T-helper 1 cell treated with Interleukin-12 subunit alpha and Interleukin-12 subunit beta and Interleukin-4 antibody, amounts not matched to agents 30 μg/mL and 1 μg/mL, for 36 hours (primary cell): ENCODE measurements around the gene TTLL11.

Experiments
- H3K27ac Mint-ChIP-seq: one replicate; pipeline ENCODE4 v1.8.0; 2021; ENCODE audit warnings: mild to moderate bottlenecking, mixed read lengths
- H3K27me3 Mint-ChIP-seq: one replicate; pipeline ENCODE4 v1.8.0; 2021; ENCODE audit warnings: low read depth, mixed read lengths
- H3K36me3 Mint-ChIP-seq: one replicate; pipeline ENCODE4 v1.8.0; 2021; ENCODE audit warnings: low read depth, mixed read lengths
- H3K4me1 Mint-ChIP-seq: one replicate; pipeline ENCODE4 v1.8.0; 2021; ENCODE audit warnings: low read depth, mixed read lengths
- H3K4me3 Mint-ChIP-seq: one replicate; pipeline ENCODE4 v1.8.0; 2021; ENCODE audit warnings: mild to moderate bottlenecking, moderate library complexity, mixed read lengths
- H3K9me3 Mint-ChIP-seq: one replicate; pipeline ENCODE4 v1.8.0; 2021; ENCODE audit warnings: mixed read lengths

The TTLL11 gene

DNA sequence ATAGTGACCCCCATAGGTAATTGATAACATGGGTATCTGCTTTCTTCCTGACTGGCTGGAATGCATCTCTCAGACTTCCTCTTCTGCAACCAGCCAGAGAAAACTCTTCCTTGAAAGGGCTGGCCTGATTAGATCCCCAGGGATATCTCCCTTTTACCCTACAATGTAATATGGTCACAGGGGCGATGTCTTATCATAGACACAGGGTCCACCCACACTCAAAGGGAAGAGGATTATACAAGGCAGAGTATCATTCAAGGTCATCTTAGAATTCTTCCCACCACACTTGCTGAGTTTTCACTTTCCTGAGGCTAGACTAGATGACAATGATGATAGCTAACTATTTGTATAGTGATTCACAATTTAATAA lies 33.2 kb downstream of the TTLL11 start:
- no peaks in the 10 kb centered on the region for H3K36me3 Mint-ChIP-seq
- H3K27ac Mint-ChIP-seq = no peak overlapping the region
- H3K27me3 Mint-ChIP-seq = no peaks in the 10 kb centered on the region
- no peaks in the 10 kb centered on the region for H3K9me3 Mint-ChIP-seq
- H3K4me1 Mint-ChIP-seq = no peaks in the 10 kb centered on the region
- no peak overlapping the region for H3K4me3 Mint-ChIP-seq

DNA sequence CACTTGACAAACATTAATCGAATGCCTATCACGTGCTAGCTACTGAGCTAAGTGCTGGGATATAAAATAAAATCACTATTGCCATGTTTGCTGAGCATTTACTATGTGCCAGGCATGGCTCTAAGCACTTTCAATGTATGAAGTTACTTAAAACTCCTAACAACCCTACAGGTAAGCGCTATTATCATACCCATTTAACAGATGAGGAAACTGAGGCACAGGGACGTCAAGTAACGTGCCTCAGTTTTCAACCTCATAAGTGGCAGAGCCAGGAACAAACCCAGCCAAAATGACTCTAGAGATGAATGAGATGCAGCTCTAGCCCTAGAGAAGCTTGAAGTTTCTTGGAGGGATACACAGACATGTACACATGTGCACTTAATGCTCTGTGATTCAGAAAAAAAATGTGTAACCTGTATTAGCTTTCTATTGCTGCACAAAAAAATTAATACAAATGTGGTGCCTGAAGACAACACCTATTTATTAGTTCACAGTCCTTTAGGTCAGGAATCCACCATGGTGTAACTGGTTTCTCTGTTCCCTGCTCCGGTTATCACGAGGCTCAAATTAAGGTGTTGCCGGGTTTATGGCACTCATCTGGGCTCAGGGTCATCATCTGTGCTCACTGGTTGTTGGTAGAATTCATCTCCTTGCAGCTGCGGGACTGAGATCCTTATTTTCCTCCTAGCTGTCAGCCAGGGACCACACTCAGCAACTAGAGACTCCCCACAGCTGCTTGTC lies 33.7 kb downstream of the TTLL11 start:
- Mint-ChIP-seq H3K9me3 (no peaks in the 10 kb centered on the region), H3K4me1 (no peaks in the 10 kb centered on the region), H3K36me3 (no peaks in the 10 kb centered on the region), H3K27ac (no peak overlapping the region), H3K4me3 (no peak overlapping the region), H3K27me3 (peaks cover 3% of the 10 kb centered on the region)

DNA sequence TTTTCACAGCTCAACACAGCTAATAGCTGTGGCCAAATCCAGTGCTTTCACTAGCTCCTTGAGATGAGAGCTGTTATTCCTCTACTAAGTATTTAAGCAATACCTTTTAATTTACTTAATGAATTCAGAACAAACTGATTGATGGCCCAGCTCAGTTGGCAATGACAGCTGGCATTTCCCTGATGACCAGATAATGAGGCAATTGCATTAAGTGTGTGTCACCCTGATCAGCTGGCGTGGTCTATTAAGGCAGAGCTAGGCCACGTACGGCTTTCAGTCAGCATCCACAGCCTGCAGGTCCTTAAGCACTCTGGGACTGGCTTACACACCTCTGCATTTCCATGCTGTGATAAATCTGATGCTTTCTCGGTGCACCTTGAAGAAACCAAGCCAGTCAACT lies 34.4 kb downstream of the TTLL11 start:
- H3K27ac Mint-ChIP-seq = no peak overlapping the region
- H3K4me1 Mint-ChIP-seq = no peaks in the 10 kb centered on the region
- H3K9me3 Mint-ChIP-seq = no peaks in the 10 kb centered on the region
- no peak overlapping the region for H3K4me3 Mint-ChIP-seq
- peaks cover 3% of the 10 kb centered on the region for H3K27me3 Mint-ChIP-seq
- H3K36me3 Mint-ChIP-seq = no peaks in the 10 kb centered on the region

DNA sequence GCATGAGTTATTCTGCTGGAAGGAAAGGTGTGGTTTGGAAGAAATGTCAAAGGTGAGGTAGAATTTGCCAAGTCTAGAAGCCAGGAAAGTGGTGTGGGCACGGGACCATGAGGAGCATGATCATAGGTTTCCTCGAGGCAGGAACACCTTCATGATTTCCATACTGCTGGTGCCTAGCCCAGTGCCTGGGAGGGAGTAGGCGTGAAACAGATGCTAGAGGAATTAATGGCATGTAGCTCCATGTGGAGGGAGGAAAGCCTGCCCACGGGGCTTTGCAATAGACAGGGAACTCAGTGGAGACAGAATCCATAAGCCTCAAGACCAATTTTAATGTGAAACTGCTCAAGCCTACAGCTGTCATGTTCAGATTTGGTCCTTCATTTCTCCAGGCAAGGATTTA lies 35.1 kb downstream of the TTLL11 start:
- Mint-ChIP-seq H3K4me1 (no peaks in the 10 kb centered on the region), H3K36me3 (no peaks in the 10 kb centered on the region), H3K27ac (no peak overlapping the region), H3K4me3 (no peak overlapping the region), H3K9me3 (no peaks in the 10 kb centered on the region), H3K27me3 (peaks cover 3% of the 10 kb centered on the region)

DNA sequence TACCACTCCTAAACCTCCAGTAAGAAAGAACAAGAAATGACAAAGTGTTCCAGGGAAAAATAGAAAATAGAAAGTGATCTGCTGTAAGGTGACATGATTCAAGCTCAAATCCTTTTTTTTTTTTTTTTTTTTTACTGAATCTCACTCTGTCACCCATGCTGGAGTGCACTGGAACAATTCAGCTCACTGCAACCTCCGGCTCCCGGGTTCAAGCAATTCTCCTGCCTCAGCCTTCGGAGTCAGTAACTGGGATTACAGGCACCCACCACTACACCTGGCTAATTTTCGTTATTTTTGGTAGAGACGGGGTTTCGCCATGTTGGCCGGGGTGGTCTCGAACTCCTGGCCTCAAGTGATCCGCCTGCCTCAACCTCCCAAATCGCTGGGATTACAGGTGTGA lies 35.9 kb downstream of the TTLL11 start:
- Mint-ChIP-seq H3K27me3 (peaks cover 3% of the 10 kb centered on the region), H3K27ac (no peak overlapping the region), H3K4me1 (no peaks in the 10 kb centered on the region), H3K9me3 (no peaks in the 10 kb centered on the region), H3K36me3 (no peaks in the 10 kb centered on the region), H3K4me3 (no peak overlapping the region)

DNA sequence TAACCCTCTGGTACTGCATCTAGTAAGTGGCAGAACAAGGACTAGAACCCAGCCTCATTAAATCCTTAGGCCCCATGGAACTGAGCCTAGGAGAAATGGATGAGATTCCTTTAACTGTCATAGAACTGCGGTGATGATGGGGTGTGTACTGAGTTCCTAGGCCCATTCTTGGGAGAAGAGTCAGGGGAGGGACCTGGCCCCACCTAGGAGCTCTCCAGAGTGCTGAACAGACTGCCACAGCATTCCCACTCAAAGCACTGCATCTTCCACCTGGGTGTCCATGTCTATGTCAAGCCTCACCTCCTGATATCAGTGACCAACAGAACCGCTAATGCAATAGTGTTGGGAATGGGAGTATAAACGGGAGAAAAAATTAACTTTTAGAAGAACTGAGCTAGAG lies 36.6 kb downstream of the TTLL11 start:
- Mint-ChIP-seq H3K27ac (no peak overlapping the region), H3K9me3 (no peaks in the 10 kb centered on the region), H3K27me3 (peaks cover 3% of the 10 kb centered on the region), H3K4me1 (peaks cover 3% of the 10 kb centered on the region), H3K36me3 (no peaks in the 10 kb centered on the region), H3K4me3 (no peak overlapping the region)

DNA sequence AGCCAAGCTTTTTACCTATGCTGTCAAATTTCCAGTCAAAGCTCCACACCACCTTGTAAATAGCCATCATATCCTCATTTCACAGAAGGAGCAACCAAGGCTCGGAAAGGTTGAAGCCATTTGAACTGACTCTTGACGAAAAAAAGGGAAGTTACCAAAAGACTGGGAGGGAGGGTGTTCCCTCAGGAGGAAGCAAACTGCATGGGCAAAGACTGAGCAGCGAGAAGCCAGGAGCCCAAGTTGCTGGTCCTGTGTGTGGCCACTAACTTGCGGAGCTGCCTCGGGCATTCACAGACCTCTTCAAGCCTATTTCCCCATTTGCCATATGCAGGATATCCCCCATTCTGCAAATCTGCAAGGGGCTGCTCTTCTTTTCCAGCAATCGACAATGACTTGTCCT lies 37.4 kb downstream of the TTLL11 start:
- H3K4me1 Mint-ChIP-seq = peaks cover 5% of the 10 kb centered on the region
- H3K27ac Mint-ChIP-seq = no peak overlapping the region
- peaks cover 3% of the 10 kb centered on the region for H3K27me3 Mint-ChIP-seq
- H3K9me3 Mint-ChIP-seq = no peaks in the 10 kb centered on the region
- H3K4me3 Mint-ChIP-seq = no peak overlapping the region
- no peaks in the 10 kb centered on the region for H3K36me3 Mint-ChIP-seq

DNA sequence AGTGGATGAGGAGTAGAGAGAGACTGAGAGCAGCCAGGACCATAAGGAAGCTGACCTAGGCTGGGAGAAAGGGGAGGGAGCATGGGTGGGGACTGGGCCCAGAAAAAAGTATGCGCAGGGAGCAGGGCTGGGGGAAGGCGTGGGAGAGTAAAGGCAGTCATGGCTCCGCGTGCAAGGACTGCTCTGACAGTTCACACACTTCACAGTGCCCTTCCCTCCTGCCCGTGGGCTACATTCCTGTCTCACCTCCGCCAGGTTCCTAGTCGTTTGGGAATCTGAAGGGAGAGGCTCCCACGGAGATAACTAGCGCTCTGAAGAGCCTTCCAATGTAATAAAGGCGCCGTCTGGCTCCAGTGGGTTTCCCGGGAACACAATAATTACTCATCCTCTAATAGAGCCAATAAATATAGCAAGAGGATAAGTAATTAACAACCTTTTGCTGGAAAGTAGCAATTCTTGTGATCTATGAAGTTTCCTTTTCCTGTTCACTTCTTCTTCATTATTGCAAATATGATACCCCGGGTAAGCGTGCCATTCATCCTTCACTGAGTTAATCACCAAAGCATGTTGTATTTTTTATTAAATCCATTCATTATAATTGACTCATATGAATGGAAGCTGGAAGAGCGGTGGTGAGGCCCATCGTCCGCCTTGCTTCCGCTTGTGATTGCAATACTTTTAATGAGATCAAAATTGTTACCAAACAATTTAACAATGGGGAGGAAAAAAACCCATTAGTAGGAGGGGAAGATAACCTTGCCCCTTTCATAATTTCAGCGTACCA lies 39.3 kb downstream of the TTLL11 start:
- no peaks in the 10 kb centered on the region for H3K9me3 Mint-ChIP-seq
- H3K4me1 Mint-ChIP-seq = peaks cover 5% of the 10 kb centered on the region
- no peaks in the 10 kb centered on the region for H3K36me3 Mint-ChIP-seq
- H3K4me3 Mint-ChIP-seq = no peak overlapping the region
- peaks cover 3% of the 10 kb centered on the region for H3K27me3 Mint-ChIP-seq
- H3K27ac Mint-ChIP-seq = no peak overlapping the region

DNA sequence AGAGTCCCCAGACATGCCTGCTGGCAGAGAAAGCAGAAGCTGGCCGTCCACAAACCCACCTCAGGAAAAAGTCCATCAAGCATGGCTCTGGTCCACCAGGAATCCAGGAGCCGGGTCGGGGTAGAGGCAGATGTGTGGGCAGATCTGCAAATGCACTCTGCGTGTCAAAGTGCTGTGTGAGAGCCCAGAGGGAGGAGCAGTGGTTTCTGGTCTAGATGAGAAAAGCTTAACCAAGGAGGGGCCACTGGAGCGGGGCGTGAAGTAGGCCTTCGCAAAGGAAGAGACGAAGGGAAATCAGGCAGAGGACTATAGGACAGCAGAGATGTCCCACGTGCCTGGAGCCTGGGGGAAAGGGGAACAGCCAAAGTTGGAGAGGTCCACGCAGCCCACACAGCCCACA lies 40.0 kb downstream of the TTLL11 start:
- Mint-ChIP-seq H3K27ac (no peak overlapping the region), H3K36me3 (no peaks in the 10 kb centered on the region), H3K9me3 (no peaks in the 10 kb centered on the region), H3K4me1 (peaks cover 5% of the 10 kb centered on the region), H3K27me3 (peaks cover 3% of the 10 kb centered on the region), H3K4me3 (no peak overlapping the region)

DNA sequence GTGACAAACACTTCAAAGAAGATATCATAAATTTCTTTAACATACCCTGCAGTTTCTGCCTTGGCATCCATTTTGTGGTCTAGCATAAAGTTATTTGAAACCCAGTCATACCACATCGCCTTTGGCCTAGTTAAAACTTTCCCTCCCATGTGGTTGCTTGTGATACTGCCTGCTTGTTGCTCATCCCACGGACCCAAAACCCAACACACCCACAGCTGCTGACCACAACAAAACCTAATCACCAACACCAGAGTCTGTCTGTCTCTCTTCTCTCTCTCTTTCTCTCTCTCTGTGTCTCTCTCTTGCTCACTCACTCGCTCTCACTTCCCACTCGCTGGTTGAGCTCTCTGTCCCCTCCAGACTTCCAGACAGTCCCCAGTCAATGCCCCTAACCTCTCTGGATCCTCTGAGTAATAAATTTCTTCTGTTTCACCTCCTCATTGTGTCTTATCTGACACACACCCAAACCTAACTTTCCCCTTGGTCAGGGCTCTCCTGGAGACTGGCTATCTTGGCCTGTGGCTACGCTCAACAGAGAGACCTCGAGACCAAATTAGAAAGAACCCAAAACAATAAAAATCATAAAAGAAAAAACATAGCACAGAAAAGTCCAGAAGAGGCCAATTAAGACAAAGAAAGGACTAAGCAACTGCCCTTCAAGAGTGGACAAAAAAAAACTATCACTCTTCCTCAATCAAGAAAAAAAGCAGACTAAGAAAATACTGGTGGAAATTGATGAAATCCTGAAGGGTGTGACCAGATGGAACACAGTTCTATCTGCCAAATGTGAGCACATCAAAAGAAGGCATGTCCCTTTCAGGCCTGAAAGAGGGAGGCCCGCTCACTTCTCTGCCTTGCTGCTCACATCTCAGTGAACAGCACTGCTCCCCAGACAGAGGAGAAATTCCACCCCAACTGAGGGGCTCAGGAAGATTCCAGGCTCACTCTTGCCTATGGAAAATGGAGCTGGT lies 41.5 kb downstream of the TTLL11 start:
- Mint-ChIP-seq H3K4me1 (peaks cover 5% of the 10 kb centered on the region), H3K36me3 (no peaks in the 10 kb centered on the region), H3K27me3 (peaks cover 3% of the 10 kb centered on the region), H3K27ac (no peak overlapping the region), H3K9me3 (no peaks in the 10 kb centered on the region), H3K4me3 (no peak overlapping the region)

DNA sequence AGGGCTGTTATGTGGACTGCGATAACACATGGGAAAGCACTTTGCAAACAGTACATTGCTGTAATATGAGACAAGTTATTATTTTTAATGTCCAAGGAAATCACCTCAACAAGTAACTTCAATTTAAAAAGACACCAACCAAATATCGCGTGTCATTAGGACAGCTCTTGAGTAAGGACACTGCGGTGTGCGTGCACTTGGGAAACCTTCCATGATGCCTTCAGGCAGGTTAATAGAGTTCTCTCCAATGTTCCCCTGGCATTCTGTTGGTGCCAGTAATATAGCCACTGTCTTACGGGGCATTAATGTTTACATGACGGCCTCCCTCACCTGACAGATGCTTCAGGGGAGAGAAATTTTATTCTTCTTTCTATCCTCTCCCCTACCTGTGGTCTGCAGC lies 42.9 kb downstream of the TTLL11 start:
- H3K27ac Mint-ChIP-seq = no peak overlapping the region

DNA sequence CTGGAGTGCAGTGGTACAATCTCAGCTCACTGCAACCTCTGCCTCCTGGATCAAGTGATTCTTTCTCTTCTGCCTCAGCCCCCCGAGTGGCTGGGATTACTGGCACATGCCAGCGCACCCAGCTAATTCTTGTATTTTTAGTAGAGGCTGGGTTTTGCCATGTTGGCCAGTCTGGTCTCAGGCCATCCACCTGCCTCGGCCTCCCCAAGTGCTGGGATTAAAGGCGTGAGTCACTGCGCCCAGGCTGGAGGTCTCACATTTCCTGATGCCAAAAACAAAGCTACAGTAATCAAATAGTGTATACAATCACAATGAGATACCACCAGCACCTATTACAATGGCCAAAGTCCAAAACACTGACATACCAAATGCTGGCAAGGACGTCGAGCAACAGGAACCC lies 51.1 kb downstream of the TTLL11 start:
- Mint-ChIP-seq H3K4me1 (no peaks in the 10 kb centered on the region), H3K27ac (no peak overlapping the region), H3K27me3 (no peaks in the 10 kb centered on the region), H3K4me3 (no peak overlapping the region), H3K9me3 (peaks cover 9% of the 10 kb centered on the region), H3K36me3 (no peaks in the 10 kb centered on the region)

More for the DNA sequence above, 42.9 kb downstream of the TTLL11 start:
- no peaks in the 10 kb centered on the region for H3K36me3 Mint-ChIP-seq
- H3K27me3 Mint-ChIP-seq = peaks cover 3% of the 10 kb centered on the region
- H3K4me3 Mint-ChIP-seq = no peak overlapping the region
- H3K9me3 Mint-ChIP-seq = no peaks in the 10 kb centered on the region
- peaks cover 5% of the 10 kb centered on the region for H3K4me1 Mint-ChIP-seq

DNA sequence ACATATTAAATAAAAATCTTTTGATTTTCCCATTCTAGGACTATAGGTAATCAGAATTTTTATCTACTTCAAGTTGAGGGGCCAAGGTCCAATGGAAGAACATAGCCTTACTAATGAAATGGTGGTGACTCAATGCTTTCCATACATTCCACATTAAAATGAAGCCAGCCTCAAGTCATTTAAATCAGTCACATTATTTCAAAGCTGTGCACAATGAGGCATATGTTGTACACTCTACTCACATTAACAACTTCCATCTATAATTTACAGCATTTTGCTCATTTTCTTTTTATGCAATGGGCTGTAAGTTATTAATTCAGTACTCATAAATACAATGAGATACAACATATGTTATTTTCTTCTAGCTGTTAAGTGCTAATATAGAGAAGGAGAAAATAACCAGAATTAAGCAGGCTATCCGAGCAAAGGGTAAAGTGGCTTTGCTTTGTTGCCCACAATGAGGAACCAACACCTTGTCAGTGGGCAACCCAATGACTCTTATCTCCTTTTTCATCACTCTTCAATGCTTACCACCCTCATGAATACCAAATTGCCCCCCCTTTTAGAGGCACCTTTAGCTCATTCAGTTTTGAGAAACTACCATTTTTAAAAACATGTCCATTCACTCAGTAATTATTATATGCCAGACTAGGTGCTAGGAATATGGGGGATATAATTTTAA lies 52.4 kb downstream of the TTLL11 start:
- H3K4me1 Mint-ChIP-seq = no peaks in the 10 kb centered on the region

DNA sequence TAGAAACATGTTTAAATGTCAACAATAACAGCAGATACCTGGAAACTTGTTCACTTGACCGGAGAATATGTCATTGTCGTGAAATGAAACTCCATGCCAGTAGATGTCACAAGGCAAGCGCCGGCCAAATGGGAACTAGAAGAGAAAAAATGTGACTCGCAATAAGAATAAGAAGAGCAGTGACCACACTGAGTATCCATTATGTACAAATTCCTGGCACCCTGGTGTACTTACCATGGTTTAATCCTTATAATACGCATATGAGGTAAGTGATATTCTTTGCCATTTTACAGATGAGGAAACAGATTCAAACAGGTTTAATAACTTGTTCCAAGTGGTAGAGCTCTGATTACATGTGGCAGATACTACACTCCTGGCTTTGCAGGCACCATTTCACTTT lies 53.9 kb downstream of the TTLL11 start:
- no peaks in the 10 kb centered on the region for H3K27me3 Mint-ChIP-seq
- no peaks in the 10 kb centered on the region for H3K36me3 Mint-ChIP-seq
- H3K4me1 Mint-ChIP-seq = no peaks in the 10 kb centered on the region
- no peak overlapping the region for H3K27ac Mint-ChIP-seq
- peaks cover 9% of the 10 kb centered on the region for H3K9me3 Mint-ChIP-seq
- no peak overlapping the region for H3K4me3 Mint-ChIP-seq

More for the DNA sequence above, 52.4 kb downstream of the TTLL11 start:
- Mint-ChIP-seq H3K27ac (no peak overlapping the region), H3K27me3 (no peaks in the 10 kb centered on the region), H3K4me3 (no peak overlapping the region), H3K9me3 (peaks cover 9% of the 10 kb centered on the region), H3K36me3 (no peaks in the 10 kb centered on the region)
